GM18861 (cell line): ENCODE results near the gene CWF19L1.
"Not testable (repeated sequence)": the region's sequence is repeated elsewhere in the genome, so short reads cannot be mapped to it uniquely, and the experiment has no call there.

Experiments
- ATAC-seq: cut with Tn5 transposase; IDR thresholded peaks from one replicate; pipeline ENCODE4 v1.9.1; 2021; ENCODE audit not compliant: unreplicated experiment

The CWF19L1 gene

GRCh38 chr10:100267239-100268104, at the start of gene CWF19L1:
Gene CWF19L1 (minus strand): TSS chr10:100267638. CDS start chr10:100267593, 45 bp downstream.
- ATAC-seq = peak; percentile 65

GRCh38 chr10:100315615-100316014, 48.2 kb upstream of the CWF19L1 start:
- no peak for ATAC-seq

- ATAC-seq = no peak
Measured at GRCh38 chr10:100311298-100311697, 43.9 kb upstream of the CWF19L1 start.

- no peak for ATAC-seq
Measured at GRCh38 chr10:100307684-100308083, 40.2 kb upstream of the CWF19L1 start.

- ATAC-seq = no peak
Measured at GRCh38 chr10:100306861-100307260, 39.4 kb upstream of the CWF19L1 start.

- no peak for ATAC-seq
Measured at GRCh38 chr10:100304414-100304813, 37.0 kb upstream of the CWF19L1 start.

- no peak for ATAC-seq
Measured at GRCh38 chr10:100303724-100304319, 36.4 kb upstream of the CWF19L1 start.

- ATAC-seq = not testable (repeated sequence)
Measured at GRCh38 chr10:100301123-100301522, 33.7 kb upstream of the CWF19L1 start.

GRCh38 chr10:100297242-100297641, 29.8 kb upstream of the CWF19L1 start:
- no peak for ATAC-seq

GRCh38 chr10:100293066-100293465, 25.6 kb upstream of the CWF19L1 start:
- no peak for ATAC-seq

GRCh38 chr10:100292300-100292699, 24.9 kb upstream of the CWF19L1 start:
- not testable (repeated sequence) for ATAC-seq

- ATAC-seq = no peak
Measured at GRCh38 chr10:100291356-100291755, 23.9 kb upstream of the CWF19L1 start.

GRCh38 chr10:100289641-100290040, 22.2 kb upstream of the CWF19L1 start:
- ATAC-seq = no peak

GRCh38 chr10:100288196-100288595, 20.8 kb upstream of the CWF19L1 start:
- no peak for ATAC-seq

GRCh38 chr10:100287756-100288155, 20.3 kb upstream of the CWF19L1 start:
- no peak for ATAC-seq

- ATAC-seq = peak; percentile 92
Measured at GRCh38 chr10:100286051-100287033, 18.9 kb upstream of the CWF19L1 start, which contains the start of gene BLOC1S2. Gene BLOC1S2 (minus strand): TSS chr10:100286680. CDS start chr10:100286659, 21 bp downstream.

- ATAC-seq = not testable (repeated sequence)
Measured at GRCh38 chr10:100285326-100285725, 17.9 kb upstream of the CWF19L1 start.

- no peak for ATAC-seq
Measured at GRCh38 chr10:100282907-100283306, 15.5 kb upstream of the CWF19L1 start.

- ATAC-seq = not testable (repeated sequence)
Measured at GRCh38 chr10:100276971-100277370, 9.5 kb upstream of the CWF19L1 start.

GRCh38 chr10:100265821-100266485, 1.5 kb downstream of the CWF19L1 start:
- no peak for ATAC-seq
